K562 (cell line): ENCODE measurements around the gene TUBB2A. TPM values are rescaled to one million over a fixed set of nuclear protein-coding genes. Genes with fewer than 3 reads are reported as not detected.

ENCODE experiments used
- ARNT ChIP-seq, 2 experiments: fragments of 450-650 bp; IDR thresholded peaks; 2 replicates each; pipeline ENCODE4 v1.6.1; 2016; ENCODE audit warnings: mild to moderate bottlenecking in 1 of 2
- ATF2 ChIP-seq: sonication (generic); formaldehyde crosslinking; IDR thresholded peaks from 2 replicates; pipeline ENCODE4 v1.8.1; 2022; ENCODE audit warnings: missing genetic modification reagents
- FOXP1 ChIP-seq: sonication (generic); formaldehyde crosslinking; IDR thresholded peaks from 2 replicates; pipeline ENCODE4 v1.8.0; 2022; ENCODE audit warnings: mild to moderate bottlenecking, missing genetic modification reagents
- KDM1A ChIP-seq, 2 experiments: fragments of 450-650 bp; IDR thresholded peaks; 2 replicates each; pipeline ENCODE4 v1.6.1; 2016; ENCODE audit warnings: mild to moderate bottlenecking in 2 of 2
- MLX ChIP-seq, 2 experiments: fragments of 450-650 bp in 1 of 2; sonication (generic) in 1 of 2; formaldehyde crosslinking; conservative IDR thresholded peaks; 2 replicates each; pipeline versions ENCODE4 v1.4.0 to v1.8.1; 2020 to 2022; ENCODE audit warnings: mild to moderate bottlenecking in 1 of 2, missing genetic modification reagents in 1 of 2
- RBM17 ChIP-seq: fragments of 200-400 bp; formaldehyde crosslinking; IDR thresholded peaks from 2 replicates; pipeline ENCODE4 v1.6.1; 2017; ENCODE audit warnings: low read depth, mild to moderate bottlenecking, low read length, borderline replicate concordance
- SP1 ChIP-seq: sonication (generic); formaldehyde crosslinking; IDR thresholded peaks from 2 replicates; pipeline ENCODE4 v1.8.1; 2022; ENCODE audit warnings: mild to moderate bottlenecking, missing genetic modification reagents
- TEAD2 ChIP-seq: fragments of 450-650 bp; IDR thresholded peaks from 2 replicates; pipeline ENCODE4 v1.6.1; 2016; ENCODE audit warnings: missing genetic modification characterization, control low read depth, missing compliant biosample characterization
- THAP12 ChIP-seq: fragments of 250-450 bp; sonication (Bioruptor Pico); IDR thresholded peaks from 2 replicates; pipeline ENCODE4 v1.9.0; 2021; ENCODE audit warnings: mild to moderate bottlenecking, inconsistent platforms
- VEZF1 ChIP-seq: fragments of 200-800 bp; sonication (Bioruptor generic); IDR thresholded peaks from 2 replicates; pipeline ENCODE4 v1.6.1; 2017; ENCODE audit warnings: missing genetic modification characterization, missing compliant biosample characterization
- ZBED1 ChIP-seq: IDR thresholded peaks from 2 replicates; pipeline ENCODE4 v1.6.1; 2014
- ZNF133 ChIP-seq: fragments of 250-450 bp; sonication (Bioruptor Pico); IDR thresholded peaks from 2 replicates; pipeline ENCODE4 v1.4.0; 2020; ENCODE audit warnings: mild to moderate bottlenecking
- ZNF561 ChIP-seq: fragments of 450-650 bp; formaldehyde crosslinking; conservative IDR thresholded peaks from 2 replicates; pipeline ENCODE4 v1.4.0; 2020; ENCODE audit warnings: mild to moderate bottlenecking, moderate library complexity
- polyA plus RNA-seq, 8 experiments: library from polyadenylated mRNA; depleted of rRNA in 4 of 8; stranded (reverse) in 5 of 8; unstranded in 3 of 8; fragments of >200 nt; fragmentation: Nextera tagmentation in 2 of 8; fragmentation: Illumina TruSeq in 1 of 8; extraction: Ambion mirVana in 2 of 8; extraction: Trizol in 1 of 8; gene quantifications; 2 replicates each; pipeline versions ENCODE4 v1.2.1 to v1.2.3, GENCODE V29; 2011 to 2014; ENCODE audit warnings: inconsistent platforms in 1 of 8, missing spikeins in 1 of 8
- total RNA-seq, 7 experiments: library from RNA; depleted of rRNA in 6 of 7; stranded (reverse); fragments of >200 nt in 6 of 7; fragmentation: Illumina TruSeq in 2 of 7; extraction: Trizol in 2 of 7; gene quantifications; 2 replicates each; pipeline versions ENCODE4 v1.2.1 to v1.2.3, GENCODE V29; 2011 to 2021; ENCODE audit warnings: low replicate concordance in 1 of 7

Gene TUBB2A
- total and polyA plus RNA-seq, 9 of the 15 experiments (the other 6 are each of a cell fraction or from before 2014, with no cell fraction given) = 3.6 to 92.1 (median 45.6) TPM

- no peak for TF ChIP-seq FOXP1 (CRISPR knock-in tag)
- no peak for TF ChIP-seq ZNF133 (CRISPR knock-in tag)
- peak in 1 of 2 experiments; percentile 42; a peak in 1 of 4 replicates for TF ChIP-seq ARNT (IDR thresholded peaks at IDR 0.05)
- TF ChIP-seq ZNF561 = no peak
- TF ChIP-seq MLX (CRISPR knock-in tag; conservative IDR thresholded peaks at IDR 0.05) = no peak
- peak; percentile 84 for TF ChIP-seq VEZF1 (CRISPR knock-in tag)
- TF ChIP-seq SP1 (CRISPR knock-in tag) = no peak; the same call in 1 of the 2 replicates
- TF ChIP-seq TEAD2 (tag) = no peak
- TF ChIP-seq RBM17 = no peak
- no peak for TF ChIP-seq ATF2 (CRISPR knock-in tag)
- TF ChIP-seq KDM1A (IDR thresholded peaks at IDR 0.05) = peak; percentile 47 to 59; a peak in 3 of 4 replicates
- no peak for TF ChIP-seq ZBED1
- TF ChIP-seq THAP12 (CRISPR knock-in tag) = peak; percentile 85
Measured at GRCh38 chr6:3159805-3160781, 2.7 kb upstream of the TUBB2A start (continued).
